Inflammatory macrophage treated with lipopolysaccharide for 1 hour (primary cell): ENCODE measurements around the gene RAB8B.
"Not testable (repeated sequence)": the region's sequence is repeated elsewhere in the genome, so short reads cannot be mapped to it uniquely, and the experiment has no call there.

Experiments used
- DNase-seq, 2 donors: peaks; one replicate each; pipeline ENCODE4 v3.0.0-alpha.2; 2020 to 2022

The RAB8B gene

GRCh38 chr15:63186065-63186464 is 3.3 kb upstream of the RAB8B start:
- no peak for DNase-seq

GRCh38 chr15:63187589-63188226 is 1.7 kb upstream of the RAB8B start:
- DNase-seq, result no peak

- no peak for DNase-seq
Measured at GRCh38 chr15:63188247-63188925, 1.0 kb upstream of the RAB8B start.

- DNase-seq, result peak; percentile 64 to 66
Measured at GRCh38 chr15:63189941-63190768, 749 bp downstream of the RAB8B start.

- peak; percentile 65 to 72 for DNase-seq
Measured at GRCh38 chr15:63190769-63191649, 1.6 kb downstream of the RAB8B start.

- DNase-seq, result peak; percentile 46 to 54
Measured at GRCh38 chr15:63191895-63192618, 2.7 kb downstream of the RAB8B start.

GRCh38 chr15:63192619-63193206 is 3.3 kb downstream of the RAB8B start:
- DNase-seq, result no peak

GRCh38 chr15:63194302-63194701 is 4.9 kb downstream of the RAB8B start:
- no peak for DNase-seq

- DNase-seq, result no peak
Measured at GRCh38 chr15:63194880-63195568, 5.6 kb downstream of the RAB8B start.

GRCh38 chr15:63195569-63196015 is 6.2 kb downstream of the RAB8B start:
- DNase-seq, result peak in 1 of 2 donors; percentile 24

- no peak for DNase-seq
Measured at GRCh38 chr15:63196842-63197241, 7.4 kb downstream of the RAB8B start.

- no peak for DNase-seq
Measured at GRCh38 chr15:63197626-63198025, 8.2 kb downstream of the RAB8B start.

GRCh38 chr15:63198371-63199250 is 9.2 kb downstream of the RAB8B start:
- DNase-seq, result no peak

- DNase-seq, result no peak
Measured at GRCh38 chr15:63200464-63201249, 11.3 kb downstream of the RAB8B start.

GRCh38 chr15:63202861-63203260 is 13.5 kb downstream of the RAB8B start:
- DNase-seq, result no peak

GRCh38 chr15:63203451-63204090 is 14.2 kb downstream of the RAB8B start:
- peak in 1 of 2 donors; percentile 51 for DNase-seq

GRCh38 chr15:63206079-63206478 is 16.7 kb downstream of the RAB8B start:
- DNase-seq, result no peak

- not testable (repeated sequence) for DNase-seq
Measured at GRCh38 chr15:63208824-63209223, 19.4 kb downstream of the RAB8B start.
